ENCODE data around the gene R3HCC1L.

Gene R3HCC1L

GRCh38 chr10:98209441-98209840, 75.0 kb downstream of the R3HCC1L start:
- Histone ChIP-seq H3K27ac (ENCODE audit: extremely low read depth, low read depth, low read length) (no peak overlapping the region), H3K36me3 (ENCODE audit: control insufficient read depth in 2 of 2, insufficient read depth in 1 of 2, low read length in 2 of 2) (peaks cover 0 to 17% of the 10 kb centered on the region in 2 experiments; a peak in 2 of 3 replicates)

More at GRCh38 chr10:98209441-98209840, 75.0 kb downstream of the R3HCC1L start:
- H3K4me1 ChIP-seq (ENCODE audit: control insufficient read depth, insufficient read depth, low read length): no peaks in the 10 kb centered on the region
- no peaks in the 10 kb centered on the region for H3K9me3 ChIP-seq (ENCODE audit: control insufficient read depth, insufficient read depth, low read depth, low read length)
- CTCF ChIA-PET: interaction anchor here (0.7 kb wide), 1 partner anchor 30 kb away, joined by 3 read pairs; no protein-coding TSS in a partner anchor
- TF ChIP-seq ZNF16 (tag by site-specific recombination; IDR thresholded peaks at IDR 0.05; ENCODE audit: low read depth) (no peak), ZNF747 (tag by site-specific recombination; IDR thresholded peaks at IDR 0.05) (no peak), ZNF830 (tag by site-specific recombination; IDR thresholded peaks at IDR 0.05; ENCODE audit: low read depth) (no peak), ZFP37 (tag by site-specific recombination; IDR thresholded peaks at IDR 0.05) (no peak), ZNF518A (tag by site-specific recombination; conservative IDR thresholded peaks at IDR 0.05; ENCODE audit: low read depth) (no peak), ZFHX2 (tag by site-specific recombination; conservative IDR thresholded peaks at IDR 0.05) (no peak), PRDM1 (tag by site-specific recombination; IDR thresholded peaks at IDR 0.05) (no peak), ZNF341 (tag by site-specific recombination; IDR thresholded peaks at IDR 0.05; ENCODE audit: low read depth) (no peak), ZNF654 (tag by site-specific recombination; IDR thresholded peaks at IDR 0.05; ENCODE audit: low read depth) (no peak), ZNF266 (tag by site-specific recombination; IDR thresholded peaks at IDR 0.05; ENCODE audit: low read depth) (no peak), ZNF555 (tag by site-specific recombination; conservative IDR thresholded peaks at IDR 0.05) (no peak), PATZ1 (tag by site-specific recombination; IDR thresholded peaks at IDR 0.05) (no peak), ZNF529 (tag by site-specific recombination; IDR thresholded peaks at IDR 0.05; ENCODE audit: insufficient replicate concordance) (no peak), ZSCAN5A (tag by site-specific recombination; IDR thresholded peaks at IDR 0.05) (no peak), ZNF19 (tag by site-specific recombination; IDR thresholded peaks at IDR 0.05; ENCODE audit: low read depth) (no peak), IKZF3 (tag by site-specific recombination; IDR thresholded peaks at IDR 0.05) (no peak), ZNF623 (tag by site-specific recombination; IDR thresholded peaks at IDR 0.05) (no peak), KLF17 (tag by site-specific recombination; IDR thresholded peaks at IDR 0.05) (no peak)
- POLR2A ChIA-PET: no interaction called here
- no peak overlapping the region for H3K4me3 ChIP-seq (ENCODE audit: low read depth, low read length)

All from HEK293 (cell line).